ENCODE data around the gene KIAA0586. TPM values are rescaled to one million over a fixed set of nuclear protein-coding genes. Genes with fewer than 3 reads are reported as not detected.

KIAA0586 gene
- polyA plus RNA-seq, 1 of the 3 experiments (the other 2 are of a cell fraction) = 7.5 TPM

DNA sequence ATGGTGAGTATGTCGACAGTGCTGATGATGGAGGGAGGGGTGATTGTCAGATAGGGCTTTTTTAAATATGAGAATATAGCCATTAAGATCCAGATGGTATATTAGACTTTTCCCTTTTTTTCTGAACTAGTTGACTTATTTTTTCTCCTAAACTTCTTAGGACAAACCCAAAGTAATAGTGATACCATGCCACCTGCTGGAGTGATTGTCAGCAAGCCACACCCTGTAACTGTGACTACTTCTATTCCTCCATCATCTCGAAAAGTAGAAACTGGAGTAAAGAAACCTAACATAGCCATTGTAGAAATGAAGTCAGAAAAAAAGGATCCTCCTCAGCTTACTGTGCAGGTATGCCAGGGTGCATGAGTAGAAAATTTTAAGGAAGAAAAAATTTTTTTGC, 40.1 kb downstream of the KIAA0586 start:
- no peak for DNase-seq
- Histone ChIP-seq H3F3A (replicated peaks; ENCODE audit: insufficient read depth) (no peaks in the 10 kb centered on the region), H3K9me3 (no peaks in the 10 kb centered on the region), H3K9me2 (no peaks in the 10 kb centered on the region), H2AFZ (ENCODE audit: low read depth) (no peak overlapping the region), H4K20me1 (ENCODE audit: insufficient read depth) (no peaks in the 10 kb centered on the region), H3K27me3 (ENCODE audit: insufficient read depth) (no peaks in the 10 kb centered on the region), H3K9ac (no peak overlapping the region), H3K27ac (ENCODE audit: low read depth in 2 of 2, low read length in 1 of 2) (no peak overlapping the region), H3K4me2 (no peak overlapping the region), H3K36me3 (replicated peaks in 1 of 2; ENCODE audit: control insufficient read depth in 1 of 2, insufficient read depth in 2 of 2, low read length in 1 of 2) (peaks cover 41 to 51% of the 10 kb centered on the region in 2 experiments), H3K4me1 (ENCODE audit: control insufficient read depth in 1 of 2, insufficient read depth in 2 of 2, low read depth in 1 of 2, low read length in 1 of 2) (no peaks in the 10 kb centered on the region), H3K79me2 (ENCODE audit: insufficient read depth) (no peaks in the 10 kb centered on the region), H3K4me3 (ENCODE audit: low read depth in 2 of 2, low read length in 1 of 2) (no peak overlapping the region)
- POLR2A ChIA-PET = no interaction called here
- TF ChIP-seq SIN3A (IDR thresholded peaks at IDR 0.05; ENCODE audit: borderline replicate concordance, low read depth, low read length) = no peak
- TF ChIP-seq NRF1 (IDR thresholded peaks at IDR 0.05; ENCODE audit: low read depth, low read length) = no peak
- no peak for TF ChIP-seq NFIC (IDR thresholded peaks at IDR 0.05; ENCODE audit: borderline replicate concordance)
- TF ChIP-seq, protein P1, sequence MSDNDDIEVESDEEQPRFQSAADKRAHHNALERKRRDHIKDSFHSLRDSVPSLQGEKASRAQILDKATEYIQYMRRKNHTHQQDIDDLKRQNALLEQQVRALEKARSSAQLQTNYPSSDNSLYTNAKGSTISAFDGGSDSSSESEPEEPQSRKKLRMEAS (IDR thresholded peaks at IDR 0.05; ENCODE audit: low read depth) = no peak
- TF ChIP-seq, protein P2, sequence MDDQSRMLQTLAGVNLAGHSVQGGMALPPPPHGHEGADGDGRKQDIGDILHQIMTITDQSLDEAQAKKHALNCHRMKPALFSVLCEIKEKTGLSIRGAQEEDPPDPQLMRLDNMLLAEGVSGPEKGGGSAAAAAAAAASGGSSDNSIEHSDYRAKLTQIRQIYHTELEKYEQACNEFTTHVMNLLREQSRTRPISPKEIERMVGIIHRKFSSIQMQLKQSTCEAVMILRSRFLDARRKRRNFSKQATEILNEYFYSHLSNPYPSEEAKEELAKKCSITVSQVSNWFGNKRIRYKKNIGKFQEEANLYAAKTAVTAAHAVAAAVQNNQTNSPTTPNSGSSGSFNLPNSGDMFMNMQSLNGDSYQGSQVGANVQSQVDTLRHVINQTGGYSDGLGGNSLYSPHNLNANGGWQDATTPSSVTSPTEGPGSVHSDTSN (IDR thresholded peaks at IDR 0.05) = no peak
- no peak for TF ChIP-seq MEF2A (IDR thresholded peaks at IDR 0.05; ENCODE audit: borderline replicate concordance, low read depth)
- no peak for TF ChIP-seq CHD2 (IDR thresholded peaks at IDR 0.05; ENCODE audit: low read length, partially characterized antibody)
- TF ChIP-seq TCF12 (IDR thresholded peaks at IDR 0.05) = no peak
- TF ChIP-seq FOXJ3 (CRISPR knock-in tag; IDR thresholded peaks at IDR 0.05) = no peak
- no peak for TF ChIP-seq GABPA (IDR thresholded peaks at IDR 0.05; ENCODE audit: low read depth)
- no peak for TF ChIP-seq JUND (IDR thresholded peaks at IDR 0.05)
- TF ChIP-seq TEAD4 (IDR thresholded peaks at IDR 0.05; ENCODE audit: borderline replicate concordance, insufficient read depth) = no peak
- no peak for TF ChIP-seq MXI1 (IDR thresholded peaks at IDR 0.05; ENCODE audit: low read depth, low read length)
- TF ChIP-seq, protein P3, sequence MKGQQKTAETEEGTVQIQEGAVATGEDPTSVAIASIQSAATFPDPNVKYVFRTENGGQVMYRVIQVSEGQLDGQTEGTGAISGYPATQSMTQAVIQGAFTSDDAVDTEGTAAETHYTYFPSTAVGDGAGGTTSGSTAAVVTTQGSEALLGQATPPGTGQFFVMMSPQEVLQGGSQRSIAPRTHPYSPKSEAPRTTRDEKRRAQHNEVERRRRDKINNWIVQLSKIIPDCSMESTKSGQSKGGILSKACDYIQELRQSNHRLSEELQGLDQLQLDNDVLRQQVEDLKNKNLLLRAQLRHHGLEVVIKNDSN (IDR thresholded peaks at IDR 0.05; ENCODE audit: borderline replicate concordance, low read depth) = no peak
- 93% methylated on average over 2 of the region's 2 CpGs for WGBS (ENCODE audit: low lambda C conversion rate)
- CTCF ChIA-PET = no interaction called here

DNA sequence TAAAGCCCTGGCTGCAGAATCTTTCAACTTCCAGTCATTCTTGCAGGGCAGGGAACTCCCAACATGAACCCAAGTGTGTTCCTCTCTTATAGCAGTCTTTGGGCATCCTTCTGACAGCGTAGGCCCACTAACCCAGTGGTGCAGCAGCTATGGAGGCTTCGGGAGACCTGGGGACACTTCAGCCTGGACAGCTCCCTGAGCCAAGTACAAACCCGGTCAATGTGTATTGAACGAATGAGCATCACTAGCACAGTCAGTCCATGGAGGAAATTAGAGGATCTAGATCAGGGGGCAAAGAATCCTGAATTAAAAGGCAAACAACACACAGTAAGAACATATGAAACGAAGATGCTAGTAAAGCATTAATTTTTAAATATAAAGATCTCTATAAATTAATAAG, 41.8 kb downstream of the KIAA0586 start:
- TF ChIP-seq, protein P4, sequence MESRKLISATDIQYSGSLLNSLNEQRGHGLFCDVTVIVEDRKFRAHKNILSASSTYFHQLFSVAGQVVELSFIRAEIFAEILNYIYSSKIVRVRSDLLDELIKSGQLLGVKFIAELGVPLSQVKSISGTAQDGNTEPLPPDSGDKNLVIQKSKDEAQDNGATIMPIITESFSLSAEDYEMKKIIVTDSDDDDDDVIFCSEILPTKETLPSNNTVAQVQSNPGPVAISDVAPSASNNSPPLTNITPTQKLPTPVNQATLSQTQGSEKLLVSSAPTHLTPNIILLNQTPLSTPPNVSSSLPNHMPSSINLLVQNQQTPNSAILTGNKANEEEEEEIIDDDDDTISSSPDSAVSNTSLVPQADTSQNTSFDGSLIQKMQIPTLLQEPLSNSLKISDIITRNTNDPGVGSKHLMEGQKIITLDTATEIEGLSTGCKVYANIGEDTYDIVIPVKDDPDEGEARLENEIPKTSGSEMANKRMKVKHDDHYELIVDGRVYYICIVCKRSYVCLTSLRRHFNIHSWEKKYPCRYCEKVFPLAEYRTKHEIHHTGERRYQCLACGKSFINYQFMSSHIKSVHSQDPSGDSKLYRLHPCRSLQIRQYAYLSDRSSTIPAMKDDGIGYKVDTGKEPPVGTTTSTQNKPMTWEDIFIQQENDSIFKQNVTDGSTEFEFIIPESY (IDR thresholded peaks at IDR 0.05; ENCODE audit: borderline replicate concordance, low read depth) = no peak
- no peak for TF ChIP-seq MEF2A (IDR thresholded peaks at IDR 0.05; ENCODE audit: borderline replicate concordance, low read depth)
- TF ChIP-seq, protein P5, sequence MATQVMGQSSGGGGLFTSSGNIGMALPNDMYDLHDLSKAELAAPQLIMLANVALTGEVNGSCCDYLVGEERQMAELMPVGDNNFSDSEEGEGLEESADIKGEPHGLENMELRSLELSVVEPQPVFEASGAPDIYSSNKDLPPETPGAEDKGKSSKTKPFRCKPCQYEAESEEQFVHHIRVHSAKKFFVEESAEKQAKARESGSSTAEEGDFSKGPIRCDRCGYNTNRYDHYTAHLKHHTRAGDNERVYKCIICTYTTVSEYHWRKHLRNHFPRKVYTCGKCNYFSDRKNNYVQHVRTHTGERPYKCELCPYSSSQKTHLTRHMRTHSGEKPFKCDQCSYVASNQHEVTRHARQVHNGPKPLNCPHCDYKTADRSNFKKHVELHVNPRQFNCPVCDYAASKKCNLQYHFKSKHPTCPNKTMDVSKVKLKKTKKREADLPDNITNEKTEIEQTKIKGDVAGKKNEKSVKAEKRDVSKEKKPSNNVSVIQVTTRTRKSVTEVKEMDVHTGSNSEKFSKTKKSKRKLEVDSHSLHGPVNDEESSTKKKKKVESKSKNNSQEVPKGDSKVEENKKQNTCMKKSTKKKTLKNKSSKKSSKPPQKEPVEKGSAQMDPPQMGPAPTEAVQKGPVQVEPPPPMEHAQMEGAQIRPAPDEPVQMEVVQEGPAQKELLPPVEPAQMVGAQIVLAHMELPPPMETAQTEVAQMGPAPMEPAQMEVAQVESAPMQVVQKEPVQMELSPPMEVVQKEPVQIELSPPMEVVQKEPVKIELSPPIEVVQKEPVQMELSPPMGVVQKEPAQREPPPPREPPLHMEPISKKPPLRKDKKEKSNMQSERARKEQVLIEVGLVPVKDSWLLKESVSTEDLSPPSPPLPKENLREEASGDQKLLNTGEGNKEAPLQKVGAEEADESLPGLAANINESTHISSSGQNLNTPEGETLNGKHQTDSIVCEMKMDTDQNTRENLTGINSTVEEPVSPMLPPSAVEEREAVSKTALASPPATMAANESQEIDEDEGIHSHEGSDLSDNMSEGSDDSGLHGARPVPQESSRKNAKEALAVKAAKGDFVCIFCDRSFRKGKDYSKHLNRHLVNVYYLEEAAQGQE (IDR thresholded peaks at IDR 0.05; ENCODE audit: low read depth, low read length) = peak; percentile 76; the same call in 1 of the 2 replicates
- TF ChIP-seq, protein P6, sequence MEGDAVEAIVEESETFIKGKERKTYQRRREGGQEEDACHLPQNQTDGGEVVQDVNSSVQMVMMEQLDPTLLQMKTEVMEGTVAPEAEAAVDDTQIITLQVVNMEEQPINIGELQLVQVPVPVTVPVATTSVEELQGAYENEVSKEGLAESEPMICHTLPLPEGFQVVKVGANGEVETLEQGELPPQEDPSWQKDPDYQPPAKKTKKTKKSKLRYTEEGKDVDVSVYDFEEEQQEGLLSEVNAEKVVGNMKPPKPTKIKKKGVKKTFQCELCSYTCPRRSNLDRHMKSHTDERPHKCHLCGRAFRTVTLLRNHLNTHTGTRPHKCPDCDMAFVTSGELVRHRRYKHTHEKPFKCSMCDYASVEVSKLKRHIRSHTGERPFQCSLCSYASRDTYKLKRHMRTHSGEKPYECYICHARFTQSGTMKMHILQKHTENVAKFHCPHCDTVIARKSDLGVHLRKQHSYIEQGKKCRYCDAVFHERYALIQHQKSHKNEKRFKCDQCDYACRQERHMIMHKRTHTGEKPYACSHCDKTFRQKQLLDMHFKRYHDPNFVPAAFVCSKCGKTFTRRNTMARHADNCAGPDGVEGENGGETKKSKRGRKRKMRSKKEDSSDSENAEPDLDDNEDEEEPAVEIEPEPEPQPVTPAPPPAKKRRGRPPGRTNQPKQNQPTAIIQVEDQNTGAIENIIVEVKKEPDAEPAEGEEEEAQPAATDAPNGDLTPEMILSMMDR (IDR thresholded peaks at IDR 0.05) = no peak
- ChIA-PET CTCF (interaction anchor here (1.0 to 1.1 kb wide), 2 partner anchors 22 to 74 kb away, joined by 3 read pairs; partner anchors contain the start of gene TOMM20L), POLR2A (no interaction called here)
- Histone ChIP-seq H3K9me2 (no peaks in the 10 kb centered on the region), H3K9me3 (no peaks in the 10 kb centered on the region), H3K79me2 (ENCODE audit: insufficient read depth) (no peaks in the 10 kb centered on the region), H3K27me3 (ENCODE audit: insufficient read depth) (no peaks in the 10 kb centered on the region), H3K4me1 (ENCODE audit: control insufficient read depth in 1 of 2, insufficient read depth in 2 of 2, low read depth in 1 of 2, low read length in 1 of 2) (no peaks in the 10 kb centered on the region), H3F3A (replicated peaks; ENCODE audit: insufficient read depth) (no peaks in the 10 kb centered on the region), H3K27ac (ENCODE audit: low read depth in 2 of 2, low read length in 1 of 2) (no peak overlapping the region), H4K20me1 (ENCODE audit: insufficient read depth) (no peaks in the 10 kb centered on the region), H3K36me3 (replicated peaks in 1 of 2; ENCODE audit: control insufficient read depth in 1 of 2, insufficient read depth in 2 of 2, low read length in 1 of 2) (peaks cover 41 to 44% of the 10 kb centered on the region in 2 experiments), H3K4me2 (no peak overlapping the region), H3K4me3 (ENCODE audit: low read depth in 2 of 2, low read length in 1 of 2) (no peak overlapping the region), H3K9ac (no peak overlapping the region), H2AFZ (ENCODE audit: low read depth) (no peak overlapping the region)
- 93% methylated on average over 5 of the region's 5 CpGs for WGBS (ENCODE audit: low lambda C conversion rate)
- DNase-seq = no peak
